ENCODE results near the gene NEK4.

Gene NEK4

GRCh38 chr3:52705438-52705687 is 65.4 kb downstream of the NEK4 start:
- Histone ChIP-seq H3K9me3 (ENCODE audit: control insufficient read depth, low read length) (no peaks in the 10 kb centered on the region), H3K36me3 (ENCODE audit: control insufficient read depth, insufficient read depth, low read length, severe bottlenecking) (peaks cover 19% of the 10 kb centered on the region), H3K4me1 (ENCODE audit: control insufficient read depth, insufficient read depth, low read length) (peaks cover 27% of the 10 kb centered on the region), H3K9ac (ENCODE audit: low read length) (peak overlapping the region; percentile 97), H3K4me3 (ENCODE audit: low read length) (peak overlapping the region; percentile 96), H3K27me3 (replicated peaks; ENCODE audit: control insufficient read depth, insufficient read depth, low read length) (no peaks in the 10 kb centered on the region)
- DNase-seq (ENCODE audit: low read depth), result no peak

DNA sequence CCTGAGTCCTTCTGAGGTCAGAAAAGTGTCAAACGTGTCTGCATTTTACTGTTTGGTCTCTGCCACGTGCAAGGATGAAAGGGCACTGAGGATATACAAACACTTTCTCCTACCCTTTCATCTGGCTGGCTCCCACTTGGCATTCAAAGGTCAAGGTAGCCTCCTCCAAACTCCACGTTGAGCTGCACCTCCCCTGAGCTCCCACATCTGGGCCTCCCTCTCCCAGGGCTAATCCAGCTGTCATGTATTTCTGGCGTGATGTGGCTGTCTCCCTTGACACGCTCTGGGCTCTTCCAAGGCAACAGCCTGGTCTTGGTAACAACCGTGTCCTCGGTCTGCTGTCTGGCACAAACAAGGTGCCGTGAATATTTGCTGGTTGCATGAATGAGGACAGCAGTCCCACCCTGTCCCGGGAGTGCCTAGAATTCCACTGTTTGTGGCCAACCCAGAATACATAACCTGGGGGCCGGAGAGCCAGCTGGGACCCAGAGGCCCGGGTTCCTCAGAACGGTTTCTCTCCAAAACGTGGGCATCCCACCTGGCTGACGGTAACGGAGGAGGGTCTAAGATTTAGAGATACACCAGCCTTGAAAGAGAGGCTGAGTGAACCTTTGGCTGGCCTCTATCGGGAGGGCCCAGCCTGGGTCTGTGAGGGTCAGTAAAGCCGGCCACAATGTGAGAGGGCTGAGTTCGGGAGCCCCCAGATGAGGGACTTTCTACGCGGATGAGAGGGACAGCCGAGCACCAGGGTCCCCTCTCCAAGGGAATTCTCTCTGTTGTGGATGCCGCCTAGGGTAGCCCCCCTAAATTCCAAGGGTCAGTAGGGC is 65.9 kb downstream of the NEK4 start:
- Histone ChIP-seq H3K36me3 (ENCODE audit: control insufficient read depth, insufficient read depth, low read length, severe bottlenecking) (peaks cover 23% of the 10 kb centered on the region), H3K9me3 (ENCODE audit: control insufficient read depth, low read length) (no peaks in the 10 kb centered on the region), H3K9ac (ENCODE audit: low read length) (peak overlapping the region; percentile 97), H3K27me3 (replicated peaks; ENCODE audit: control insufficient read depth, insufficient read depth, low read length) (no peaks in the 10 kb centered on the region), H3K4me3 (ENCODE audit: low read length) (peak overlapping the region; percentile 96), H3K4me1 (ENCODE audit: control insufficient read depth, insufficient read depth, low read length) (peaks cover 27% of the 10 kb centered on the region)
- DNase-seq (ENCODE audit: low read depth), result peak; percentile 77

DNA sequence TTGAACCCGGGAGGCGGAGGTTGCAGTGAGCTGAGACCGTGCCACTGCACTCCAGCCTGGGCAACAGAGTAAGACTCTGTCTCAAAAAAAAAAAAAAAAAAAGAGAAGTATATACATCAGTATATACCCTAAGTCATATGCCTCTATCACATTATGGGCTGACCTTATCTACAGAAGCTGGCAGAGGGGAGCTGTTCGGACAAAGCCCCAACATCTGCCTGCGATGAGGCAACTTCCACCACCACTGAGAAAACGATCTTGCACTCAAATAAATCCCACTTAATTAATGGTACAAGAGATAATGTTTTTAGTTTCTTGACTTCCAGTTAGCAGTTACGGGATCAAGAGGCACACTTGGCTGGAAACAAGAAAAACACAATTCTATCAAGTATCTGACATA is 67.4 kb downstream of the NEK4 start:
- peak overlapping the region; percentile 97 for H3K9ac ChIP-seq (ENCODE audit: low read length)
- no peaks in the 10 kb centered on the region for H3K27me3 ChIP-seq (replicated peaks; ENCODE audit: control insufficient read depth, insufficient read depth, low read length)
- peaks cover 18% of the 10 kb centered on the region for H3K36me3 ChIP-seq (ENCODE audit: control insufficient read depth, insufficient read depth, low read length, severe bottlenecking)
- no peaks in the 10 kb centered on the region for H3K9me3 ChIP-seq (ENCODE audit: control insufficient read depth, low read length)
- H3K4me1 ChIP-seq (ENCODE audit: control insufficient read depth, insufficient read depth, low read length), result peaks cover 27% of the 10 kb centered on the region
- DNase-seq (ENCODE audit: low read depth), result no peak
- peak overlapping the region; percentile 96 for H3K4me3 ChIP-seq (ENCODE audit: low read length)

- DNase-seq (ENCODE audit: low read depth), result no peak
- Histone ChIP-seq H3K9me3 (ENCODE audit: control insufficient read depth, low read length) (no peaks in the 10 kb centered on the region), H3K9ac (ENCODE audit: low read length) (no peak overlapping the region), H3K36me3 (ENCODE audit: control insufficient read depth, insufficient read depth, low read length, severe bottlenecking) (peaks cover 63% of the 10 kb centered on the region), H3K4me3 (ENCODE audit: low read length) (no peak overlapping the region), H3K4me1 (ENCODE audit: control insufficient read depth, insufficient read depth, low read length) (peaks cover 7% of the 10 kb centered on the region), H3K27me3 (replicated peaks; ENCODE audit: control insufficient read depth, insufficient read depth, low read length) (no peaks in the 10 kb centered on the region)
Measured at GRCh38 chr3:52697632-52697965, 73.1 kb downstream of the NEK4 start.

- no peak overlapping the region for H3K4me3 ChIP-seq (ENCODE audit: low read length)
Measured at GRCh38 chr3:52696830-52697631, 73.7 kb downstream of the NEK4 start.

GRCh38 chr3:52695798-52696671 is 74.7 kb downstream of the NEK4 start:
- peaks cover 7% of the 10 kb centered on the region for H3K4me1 ChIP-seq (ENCODE audit: control insufficient read depth, insufficient read depth, low read length)
- no peak for DNase-seq (ENCODE audit: low read depth)
- H3K36me3 ChIP-seq (ENCODE audit: control insufficient read depth, insufficient read depth, low read length, severe bottlenecking), result peaks cover 78% of the 10 kb centered on the region
- H3K27me3 ChIP-seq (replicated peaks; ENCODE audit: control insufficient read depth, insufficient read depth, low read length), result no peaks in the 10 kb centered on the region
- no peak overlapping the region for H3K9ac ChIP-seq (ENCODE audit: low read length)
- no peak overlapping the region for H3K4me3 ChIP-seq (ENCODE audit: low read length)
- H3K9me3 ChIP-seq (ENCODE audit: control insufficient read depth, low read length), result no peaks in the 10 kb centered on the region

More at GRCh38 chr3:52696830-52697631, 73.7 kb downstream of the NEK4 start:
- peaks cover 69% of the 10 kb centered on the region for H3K36me3 ChIP-seq (ENCODE audit: control insufficient read depth, insufficient read depth, low read length, severe bottlenecking)
- no peak overlapping the region for H3K9ac ChIP-seq (ENCODE audit: low read length)
- no peaks in the 10 kb centered on the region for H3K9me3 ChIP-seq (ENCODE audit: control insufficient read depth, low read length)
- peaks cover 7% of the 10 kb centered on the region for H3K4me1 ChIP-seq (ENCODE audit: control insufficient read depth, insufficient read depth, low read length)
- no peak for DNase-seq (ENCODE audit: low read depth)
- H3K27me3 ChIP-seq (replicated peaks; ENCODE audit: control insufficient read depth, insufficient read depth, low read length), result no peaks in the 10 kb centered on the region

DNA sequence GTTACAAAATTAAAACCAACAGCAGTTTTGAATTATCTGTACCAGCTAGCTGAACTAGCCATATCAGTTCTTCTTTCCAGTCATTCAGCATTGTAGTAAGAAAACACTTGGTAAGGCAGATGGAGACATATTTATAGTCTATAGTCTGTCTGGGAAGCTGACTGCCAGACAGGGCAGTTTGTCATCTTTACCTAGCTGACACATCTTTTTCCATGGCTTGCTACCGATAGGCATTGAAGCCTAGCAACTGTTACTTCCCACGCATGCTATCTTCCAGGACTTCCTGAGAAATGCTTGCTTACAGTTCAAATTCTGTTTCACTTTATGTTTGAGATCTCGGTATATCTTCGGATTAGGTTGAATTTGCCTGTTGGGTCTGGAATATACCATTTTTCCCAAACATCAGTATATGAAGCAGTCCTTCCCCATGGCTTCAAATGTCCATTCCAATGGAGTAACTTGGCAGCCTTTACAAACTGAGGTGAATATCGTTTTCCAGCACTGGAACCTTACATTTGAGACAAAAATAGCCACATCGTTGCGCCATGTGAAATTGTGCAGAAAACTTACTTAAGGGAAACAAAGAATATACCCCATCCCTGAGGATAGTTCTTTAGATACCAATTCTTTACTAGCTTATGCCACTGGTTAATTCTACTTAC is 76.1 kb downstream of the NEK4 start:
- H3K9ac ChIP-seq (ENCODE audit: low read length), result no peak overlapping the region
- DNase-seq (ENCODE audit: low read depth), result no peak
- no peak overlapping the region for H3K4me3 ChIP-seq (ENCODE audit: low read length)
- no peaks in the 10 kb centered on the region for H3K9me3 ChIP-seq (ENCODE audit: control insufficient read depth, low read length)
- no peaks in the 10 kb centered on the region for H3K27me3 ChIP-seq (replicated peaks; ENCODE audit: control insufficient read depth, insufficient read depth, low read length)
- H3K4me1 ChIP-seq (ENCODE audit: control insufficient read depth, insufficient read depth, low read length), result peaks cover 7% of the 10 kb centered on the region
- peaks cover 86% of the 10 kb centered on the region for H3K36me3 ChIP-seq (ENCODE audit: control insufficient read depth, insufficient read depth, low read length, severe bottlenecking)

DNA sequence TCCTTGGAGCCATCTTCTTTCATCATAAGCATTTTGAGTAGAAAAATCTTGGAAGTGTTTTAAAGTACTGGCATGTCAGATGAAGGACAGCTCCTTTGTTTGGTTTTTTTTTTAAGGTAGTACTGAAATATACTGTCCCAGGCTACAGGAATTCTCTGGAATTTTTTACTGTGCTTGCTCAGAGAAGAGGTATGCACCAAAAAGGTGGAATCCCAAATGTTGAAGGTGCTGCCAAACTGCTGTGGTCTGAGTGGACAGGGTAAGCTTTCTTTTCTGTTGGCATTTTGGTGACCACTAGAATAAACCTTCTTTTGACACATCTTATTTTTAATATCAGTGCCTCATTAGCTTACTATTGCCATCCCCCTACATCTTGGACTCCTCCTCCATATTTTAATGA is 77.7 kb downstream of the NEK4 start:
- DNase-seq (ENCODE audit: low read depth), result no peak
- Histone ChIP-seq H3K4me1 (ENCODE audit: control insufficient read depth, insufficient read depth, low read length) (peaks cover 13% of the 10 kb centered on the region), H3K36me3 (ENCODE audit: control insufficient read depth, insufficient read depth, low read length, severe bottlenecking) (peaks cover 99% of the 10 kb centered on the region), H3K4me3 (ENCODE audit: low read length) (no peak overlapping the region), H3K27me3 (replicated peaks; ENCODE audit: control insufficient read depth, insufficient read depth, low read length) (no peaks in the 10 kb centered on the region), H3K9me3 (ENCODE audit: control insufficient read depth, low read length) (no peaks in the 10 kb centered on the region), H3K9ac (ENCODE audit: low read length) (peak overlapping the region; percentile 9)

DNA sequence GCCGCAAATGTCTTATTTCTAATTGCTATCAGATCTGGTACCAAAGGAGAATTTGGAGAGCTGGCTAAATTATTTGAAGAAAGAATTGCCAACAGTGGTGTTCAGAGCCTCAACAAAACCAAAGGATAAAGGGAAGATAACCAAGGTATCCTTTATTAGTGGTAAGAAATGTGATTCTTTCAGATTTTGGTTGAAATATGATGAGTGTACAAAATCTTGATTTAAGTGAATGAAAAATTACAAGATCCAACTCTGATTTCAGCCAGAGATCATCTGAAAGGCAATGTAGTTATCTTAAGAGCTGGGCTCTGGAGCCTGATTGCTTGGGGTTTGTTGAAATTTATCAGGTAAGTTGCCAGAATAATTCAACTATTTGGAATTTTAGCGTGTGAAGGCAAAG is 80.2 kb downstream of the NEK4 start:
- no peak overlapping the region for H3K4me3 ChIP-seq (ENCODE audit: low read length)
- H3K27me3 ChIP-seq (replicated peaks; ENCODE audit: control insufficient read depth, insufficient read depth, low read length), result no peaks in the 10 kb centered on the region
- peaks cover 24% of the 10 kb centered on the region for H3K4me1 ChIP-seq (ENCODE audit: control insufficient read depth, insufficient read depth, low read length)
- no peaks in the 10 kb centered on the region for H3K9me3 ChIP-seq (ENCODE audit: control insufficient read depth, low read length)
- peaks cover 85% of the 10 kb centered on the region for H3K36me3 ChIP-seq (ENCODE audit: control insufficient read depth, insufficient read depth, low read length, severe bottlenecking)
- no peak for DNase-seq (ENCODE audit: low read depth)
- H3K9ac ChIP-seq (ENCODE audit: low read length), result no peak overlapping the region

DNA sequence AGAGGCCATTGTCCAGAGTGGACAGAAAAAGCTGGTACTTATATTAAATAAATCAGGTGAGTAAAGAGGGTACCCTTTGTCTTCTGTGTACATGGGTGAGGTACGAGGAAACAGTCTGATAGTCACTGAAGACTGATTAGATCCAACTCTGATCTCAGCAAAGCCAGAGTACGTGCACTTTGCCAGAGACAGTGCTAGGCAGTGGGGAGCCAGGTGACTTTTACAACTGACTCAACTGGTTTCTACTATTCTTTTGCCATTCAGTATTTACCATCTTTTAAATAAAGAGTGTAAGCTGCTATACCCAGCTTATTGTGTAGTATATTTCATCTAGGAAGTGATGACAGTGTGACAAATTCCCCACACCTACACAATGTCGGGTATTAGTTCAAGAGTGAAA is 81.6 kb downstream of the NEK4 start:
- no peaks in the 10 kb centered on the region for H3K27me3 ChIP-seq (replicated peaks; ENCODE audit: control insufficient read depth, insufficient read depth, low read length)
- H3K9ac ChIP-seq (ENCODE audit: low read length), result peak overlapping the region; percentile 99
- no peaks in the 10 kb centered on the region for H3K9me3 ChIP-seq (ENCODE audit: control insufficient read depth, low read length)
- H3K36me3 ChIP-seq (ENCODE audit: control insufficient read depth, insufficient read depth, low read length, severe bottlenecking), result peaks cover 71% of the 10 kb centered on the region
- no peak for DNase-seq (ENCODE audit: low read depth)
- no peak overlapping the region for H3K4me3 ChIP-seq (ENCODE audit: low read length)
- peaks cover 33% of the 10 kb centered on the region for H3K4me1 ChIP-seq (ENCODE audit: control insufficient read depth, insufficient read depth, low read length)

- Histone ChIP-seq H3K4me3 (ENCODE audit: low read length) (no peak overlapping the region), H3K27me3 (replicated peaks; ENCODE audit: control insufficient read depth, insufficient read depth, low read length) (no peaks in the 10 kb centered on the region), H3K36me3 (ENCODE audit: control insufficient read depth, insufficient read depth, low read length, severe bottlenecking) (peaks cover 63% of the 10 kb centered on the region), H3K9me3 (ENCODE audit: control insufficient read depth, low read length) (no peaks in the 10 kb centered on the region), H3K4me1 (ENCODE audit: control insufficient read depth, insufficient read depth, low read length) (peaks cover 41% of the 10 kb centered on the region), H3K9ac (ENCODE audit: low read length) (peak overlapping the region; percentile 99)
- no peak for DNase-seq (ENCODE audit: low read depth)
Measured at GRCh38 chr3:52688266-52688665, 82.5 kb downstream of the NEK4 start.

Measured in adipocyte (in vitro differentiated cells).